Measurements from ENCODE around the gene TANGO6. TPM values are rescaled to one million over a fixed set of nuclear protein-coding genes. Genes with fewer than 3 reads are reported as not detected.
"Not testable (repeated sequence)": the region's sequence is repeated elsewhere in the genome, so short reads cannot be mapped to it uniquely, and the experiment has no call there.

Gene TANGO6
- total and polyA plus RNA-seq, 7 donors: 5.3 to 16.2 (median 12.5) TPM

- H3K27ac ChIP-seq: no peak overlapping the region
- ATAC-seq (no peak), DNase-seq (no peak)
- no peaks in the 10 kb centered on the region for H3K9me3 ChIP-seq
- H3K36me3 ChIP-seq (ENCODE audit: insufficient read depth in 1 of 2, low read depth in 1 of 2): no peaks in the 10 kb centered on the region
- WGBS, 3 donors: 93% methylated on average over 5 of the region's 5 CpGs
- H3K4me3 ChIP-seq: no peak overlapping the region
- intact Hi-C loops (cut with DNase I): no loop called here
- TF ChIP-seq, protein P1, sequence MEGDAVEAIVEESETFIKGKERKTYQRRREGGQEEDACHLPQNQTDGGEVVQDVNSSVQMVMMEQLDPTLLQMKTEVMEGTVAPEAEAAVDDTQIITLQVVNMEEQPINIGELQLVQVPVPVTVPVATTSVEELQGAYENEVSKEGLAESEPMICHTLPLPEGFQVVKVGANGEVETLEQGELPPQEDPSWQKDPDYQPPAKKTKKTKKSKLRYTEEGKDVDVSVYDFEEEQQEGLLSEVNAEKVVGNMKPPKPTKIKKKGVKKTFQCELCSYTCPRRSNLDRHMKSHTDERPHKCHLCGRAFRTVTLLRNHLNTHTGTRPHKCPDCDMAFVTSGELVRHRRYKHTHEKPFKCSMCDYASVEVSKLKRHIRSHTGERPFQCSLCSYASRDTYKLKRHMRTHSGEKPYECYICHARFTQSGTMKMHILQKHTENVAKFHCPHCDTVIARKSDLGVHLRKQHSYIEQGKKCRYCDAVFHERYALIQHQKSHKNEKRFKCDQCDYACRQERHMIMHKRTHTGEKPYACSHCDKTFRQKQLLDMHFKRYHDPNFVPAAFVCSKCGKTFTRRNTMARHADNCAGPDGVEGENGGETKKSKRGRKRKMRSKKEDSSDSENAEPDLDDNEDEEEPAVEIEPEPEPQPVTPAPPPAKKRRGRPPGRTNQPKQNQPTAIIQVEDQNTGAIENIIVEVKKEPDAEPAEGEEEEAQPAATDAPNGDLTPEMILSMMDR (IDR thresholded peaks at IDR 0.05): no peak
- H3K27me3 ChIP-seq (ENCODE audit: insufficient read depth in 3 of 3, low read length in 2 of 3): no peaks in the 10 kb centered on the region
- H3K4me1 ChIP-seq: no peaks in the 10 kb centered on the region
Observed at GRCh38 chr16:68985268-68985667, 141.9 kb downstream of the TANGO6 start.

- Histone ChIP-seq H3K27me3 (ENCODE audit: insufficient read depth in 3 of 3, low read length in 2 of 3) (no peaks in the 10 kb centered on the region), H3K4me1 (no peaks in the 10 kb centered on the region), H3K36me3 (ENCODE audit: insufficient read depth in 1 of 2, low read depth in 1 of 2) (no peaks in the 10 kb centered on the region), H3K4me3 (no peak overlapping the region), H3K27ac (no peak overlapping the region), H3K9me3 (no peaks in the 10 kb centered on the region)
- DNase-seq (no peak), ATAC-seq (no peak)
- intact Hi-C loops (cut with DNase I): no loop called here
- TF ChIP-seq, protein P1 (IDR thresholded peaks at IDR 0.05): no peak
- WGBS, 3 donors: 86 to 89% (median 86%) methylated on average over 2 of the region's 2 CpGs
Observed at GRCh38 chr16:68985855-68986254, 142.5 kb downstream of the TANGO6 start.

DNA sequence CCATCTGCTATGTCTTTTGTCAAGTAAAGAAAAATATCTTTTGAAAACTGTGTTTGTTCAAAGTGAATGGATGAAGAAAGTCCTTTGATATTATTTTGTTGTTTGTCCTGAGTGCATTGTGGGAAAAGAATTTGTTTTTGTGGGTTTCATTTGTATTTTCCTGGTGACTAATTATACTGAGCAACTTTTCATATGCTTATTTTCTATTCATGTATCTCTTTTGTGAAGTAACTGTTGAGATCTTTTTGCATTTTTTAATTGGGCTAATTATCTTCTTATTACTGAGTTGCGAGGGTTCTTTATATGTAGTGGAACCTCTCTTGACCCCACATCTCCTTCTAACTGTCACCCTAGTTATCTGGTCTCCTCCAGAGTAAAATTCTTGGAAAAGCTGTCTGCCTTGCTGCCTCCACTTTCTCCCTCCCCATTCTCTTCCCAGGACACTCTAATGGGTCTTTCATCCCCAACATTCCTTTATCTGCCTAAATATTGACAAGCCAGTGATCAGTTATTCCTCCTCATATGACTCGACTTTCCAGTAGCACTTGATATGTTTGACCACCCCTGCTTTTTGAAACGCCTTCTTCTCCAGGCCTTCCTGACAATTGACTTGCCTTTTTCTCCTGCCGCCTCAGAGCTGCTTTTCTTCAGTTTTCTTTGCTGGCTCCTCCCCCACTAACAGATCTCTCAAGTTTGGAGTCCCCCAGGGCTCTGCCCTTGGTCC, 144.6 kb downstream of the TANGO6 start:
- 78 to 84% (median 84%) methylated on average over 4 of the region's 4 CpGs for WGBS, 3 donors
- Histone ChIP-seq H3K4me1 (no peaks in the 10 kb centered on the region), H3K9me3 (no peaks in the 10 kb centered on the region), H3K27me3 (ENCODE audit: insufficient read depth in 3 of 3, low read length in 2 of 3) (no peaks in the 10 kb centered on the region), H3K4me3 (no peak overlapping the region), H3K27ac (no peak overlapping the region), H3K36me3 (ENCODE audit: insufficient read depth in 1 of 2, low read depth in 1 of 2) (no peaks in the 10 kb centered on the region)
- intact Hi-C loops (cut with DNase I): no loop called here
- DNase-seq: no peak
- TF ChIP-seq, protein P1 (IDR thresholded peaks at IDR 0.05): no peak
- ATAC-seq: no peak

DNA sequence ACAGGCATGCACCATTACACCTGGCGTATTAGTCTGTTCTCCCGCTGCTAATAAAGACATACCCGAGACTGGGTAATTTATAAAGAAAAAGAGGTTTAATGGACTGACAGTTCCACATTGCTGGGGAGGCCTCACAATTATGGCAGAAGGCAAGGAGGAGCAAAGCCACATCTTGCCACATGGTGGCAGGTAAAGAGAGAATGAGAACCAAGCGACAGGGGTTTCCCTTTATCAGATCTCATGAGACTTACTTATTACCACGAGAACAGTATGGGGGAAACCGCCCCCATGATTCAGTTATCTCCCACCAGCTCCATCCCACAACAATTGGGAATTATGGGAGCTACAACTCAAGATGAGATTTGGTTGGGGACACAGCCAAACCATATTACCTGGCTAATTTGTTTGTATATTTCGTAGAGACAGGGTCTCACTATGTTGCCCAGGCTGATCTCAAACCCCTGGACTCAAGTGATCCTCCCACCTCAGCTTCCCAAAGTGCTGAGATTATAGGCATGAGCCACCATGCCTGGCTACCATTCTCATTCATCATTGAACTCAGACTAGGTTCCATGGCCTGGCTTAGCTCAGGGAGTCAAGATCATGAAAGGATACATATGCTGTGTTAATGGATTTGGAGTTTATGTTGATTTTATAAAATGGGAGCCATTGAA, 147.0 kb downstream of the TANGO6 start:
- not testable (repeated sequence) for H3K4me3 ChIP-seq; ATAC-seq; H3K9me3 ChIP-seq; DNase-seq; H3K36me3 ChIP-seq (ENCODE audit: insufficient read depth in 1 of 2, low read depth in 1 of 2); H3K27me3 ChIP-seq (ENCODE audit: insufficient read depth in 3 of 3, low read length in 2 of 3); H3K4me1 ChIP-seq; H3K27ac ChIP-seq
- WGBS, 3 donors: 91 to 95% (median 92%) methylated on average over 7 of the region's 7 CpGs
- intact Hi-C loops (cut with DNase I): loop anchor here in 1 of 2 donors (10.0 kb wide), 1 partner anchor 124 kb away; no protein-coding TSS in a partner anchor

- Histone ChIP-seq H3K4me3 (no peak overlapping the region), H3K9me3 (no peaks in the 10 kb centered on the region), H3K27ac (no peak overlapping the region), H3K27me3 (ENCODE audit: insufficient read depth in 3 of 3, low read length in 2 of 3) (no peaks in the 10 kb centered on the region), H3K36me3 (ENCODE audit: insufficient read depth in 1 of 2, low read depth in 1 of 2) (no peaks in the 10 kb centered on the region), H3K4me1 (no peaks in the 10 kb centered on the region)
- intact Hi-C loops (cut with DNase I): loop anchor here in 1 of 2 donors (10.0 kb wide), 1 partner anchor 124 kb away; no protein-coding TSS in a partner anchor
- no peak for DNase-seq
- TF ChIP-seq, protein P1 (IDR thresholded peaks at IDR 0.05): no peak
- ATAC-seq: no peak
Observed at GRCh38 chr16:68991075-68991474, 147.7 kb downstream of the TANGO6 start.
